Right lobe of liver (tissue), 6 donors: ENCODE results near the gene CROCC2. TPM values are rescaled to one million over a fixed set of nuclear protein-coding genes. Genes with fewer than 3 reads are reported as not detected.

Source experiments
- ATAC-seq, 4 donors: fragments of 200-7000 bp; cut with Tn5 transposase; one replicate each; pipeline ENCODE4 v1.9.1; 2020; ENCODE audit warnings: mild to moderate bottlenecking in 4 of 4, moderate library complexity in 4 of 4
- DNase-seq, 3 donors: peaks; one replicate each; pipeline ENCODE4 v3.0.0-alpha.2; 2020
- H3K27ac ChIP-seq, 3 donors: fragments of 200-600 bp; one replicate each; pipeline ENCODE4 v1.8.0; 2022
- H3K27me3 ChIP-seq, 2 donors: fragments of 200-600 bp; one replicate each; pipeline ENCODE4 v1.8.0; 2022
- H3K36me3 ChIP-seq, 4 donors: fragments of 200-600 bp; sonication (generic) in 1 of 4; one replicate each; pipeline versions ENCODE4 v1.5.1 to v1.8.0; 2017 to 2022; ENCODE audit warnings: control low read depth in 1 of 4
- H3K4me1 ChIP-seq, 4 donors: fragments of 200-600 bp; sonication (generic) in 1 of 4; one replicate each; pipeline versions ENCODE4 v1.5.1 to v1.8.0; 2017 to 2022; ENCODE audit warnings: control low read depth in 1 of 4
- H3K4me3 ChIP-seq, 3 donors: fragments of 200-600 bp; one replicate each; pipeline ENCODE4 v1.8.0; 2022
- H3K9me3 ChIP-seq, 4 donors: fragments of 200-600 bp; sonication (generic) in 1 of 4; one replicate each; pipeline versions ENCODE4 v1.5.1 to v1.8.0; 2017 to 2022; ENCODE audit warnings: control low read depth in 1 of 4
- CTCF ChIP-seq, 4 donors: fragments of 200-600 bp in 3 of 4; fragments of 450-650 bp in 1 of 4; IDR thresholded peaks; one replicate each; pipeline versions ENCODE4 v1.5.1 to v1.8.0; 2016 to 2022; ENCODE audit warnings: antibody characterized with exemption in 4 of 4, mild to moderate bottlenecking in 2 of 4
- POLR2A ChIP-seq: fragments of 450-650 bp; IDR thresholded peaks from one replicate; pipeline ENCODE4 v1.6.1; 2017; ENCODE audit warnings: antibody characterized with exemption, mild to moderate bottlenecking
- WGBS: methylation state at CpG from one replicate; pipeline ENCODE4 v1.1.6; 2018; ENCODE audit warnings: low coverage, low lambda C conversion rate; ENCODE audit not compliant: insufficient coverage; ENCODE audit errors: missing lambda C conversion rate; 5-methylcytosine and 5-hydroxymethylcytosine counted together
- intact Hi-C, 2 donors: fragments of 100-400 bp; cut with DNase I; formaldehyde crosslinking; loops; one replicate each; pipeline versions ENCODE4 v1.11.2 to v1.14.1; 2022
- total RNA-seq, 6 experiments: library from RNA; depleted of rRNA in 2 of 6; stranded (reverse); fragments of >200 nt in 2 of 6; fragmentation: NEBNext Ultra II Directional in 3 of 6; extraction: Animal tissue kit (Norgen Biotek cat#: 25700) in 3 of 6; gene quantifications; one replicate each; pipeline versions ENCODE4 v1.1.0 to v1.2.4, GENCODE V29; 2016 to 2023
- donor health status: DM: no; HTN: yes; CAD: no.
- donor health status: DM: no; HTN: no; CAD: no.
- donor health status: DM: no; HTN: no; CAD: no.
- donor health status: DM: no; HTN: yes; CAD: no.
- donor health status: DM: no; HTN: yes; CAD: no.

CROCC2 gene
- total RNA-seq, 6 experiments from 2014 or later, result 0.06 to 0.15 (median 0.12) TPM; not detected in 1

GRCh38 chr2:241006412-241006811 is 100.3 kb downstream of the CROCC2 start:
- intact Hi-C loops, result no loop called here
- no peak for TF ChIP-seq POLR2A
- no peak for TF ChIP-seq CTCF (IDR thresholded peaks at IDR 0.05)
- H3K36me3 ChIP-seq, result no peaks in the 10 kb centered on the region
- ATAC-seq (no peak), DNase-seq (no peak)
- H3K4me1 ChIP-seq, result peaks cover 0 to 4% (median 2%) of the 10 kb centered on the region in 4 donors
- H3K4me3 ChIP-seq, result no peak overlapping the region
- H3K27me3 ChIP-seq, result no peaks in the 10 kb centered on the region
- H3K9me3 ChIP-seq, result peaks cover 0 to 3% (median 0%) of the 10 kb centered on the region in 4 donors
- whole genome bisulfite sequencing, result 93% methylated on average over 3 of the region's 3 CpGs
- no peak overlapping the region for H3K27ac ChIP-seq

- DNase-seq, result no peak
- Histone ChIP-seq H3K27me3 (no peaks in the 10 kb centered on the region), H3K4me1 (no peaks in the 10 kb centered on the region), H3K9me3 (peaks cover 0 to 3% (median 0%) of the 10 kb centered on the region in 4 donors), H3K36me3 (no peaks in the 10 kb centered on the region), H3K27ac (no peak overlapping the region), H3K4me3 (no peak overlapping the region)
- intact Hi-C loops, result no loop called here
- no peak for TF ChIP-seq POLR2A
- TF ChIP-seq CTCF (IDR thresholded peaks at IDR 0.05), result no peak
- no peak for ATAC-seq
- WGBS, result 94% methylated on average over 6 of the region's 7 CpGs
Measured at GRCh38 chr2:241007111-241007510, 101.0 kb downstream of the CROCC2 start.

- Histone ChIP-seq H3K4me3 (no peak overlapping the region), H3K4me1 (no peaks in the 10 kb centered on the region), H3K27ac (no peak overlapping the region), H3K36me3 (no peaks in the 10 kb centered on the region), H3K27me3 (no peaks in the 10 kb centered on the region), H3K9me3 (peaks cover 0 to 3% (median 0%) of the 10 kb centered on the region in 4 donors)
- intact Hi-C loops, result no loop called here
- DNase-seq (no peak), ATAC-seq (no peak)
- WGBS, result 84% methylated on average over 9 of the region's 20 CpGs
- TF ChIP-seq CTCF (IDR thresholded peaks at IDR 0.05) (no peak), POLR2A (no peak)
Measured at GRCh38 chr2:241007880-241008710, 102.0 kb downstream of the CROCC2 start.

- WGBS, result 100% methylated on average over 1 of the region's 7 CpGs
- TF ChIP-seq CTCF (IDR thresholded peaks at IDR 0.05) (no peak), POLR2A (no peak)
- intact Hi-C loops, result no loop called here
- Histone ChIP-seq H3K36me3 (no peaks in the 10 kb centered on the region), H3K4me3 (no peak overlapping the region), H3K27ac (no peak overlapping the region), H3K27me3 (no peaks in the 10 kb centered on the region), H3K4me1 (no peaks in the 10 kb centered on the region), H3K9me3 (peaks cover 0 to 3% (median 0%) of the 10 kb centered on the region in 4 donors)
- no peak for DNase-seq
- no peak for ATAC-seq
Measured at GRCh38 chr2:241008711-241009121, 102.6 kb downstream of the CROCC2 start.
